Activated CD8-positive, alpha-beta T cell treated with anti-CD3 and anti-CD28 coated beads for 36 hours (primary cell): ENCODE data around the gene LSM3. TPM values are rescaled to one million over a fixed set of nuclear protein-coding genes. Genes with fewer than 3 reads are reported as not detected.

ENCODE experiments used
- ATAC-seq: fragments of 200-7000 bp; cut with Tn5 transposase; one replicate; pipeline ENCODE4 v1.10.0; 2021; ENCODE audit warnings: mild to moderate bottlenecking, moderate library complexity
- CTCF ChIA-PET: fragments of 350-600 bp; sonication (Branson Sonifier 250); formaldehyde crosslinking; loops from one replicate; lab custom pipeline; 2021; ENCODE audit warnings: antibody characterized with exemption; lab: Charles Lee
- POLR2A ChIA-PET: fragments of 350-600 bp; sonication (Branson Sonifier 250); formaldehyde crosslinking; loops from one replicate; lab custom pipeline; 2021; ENCODE audit warnings: antibody characterized with exemption; lab: Charles Lee
- DNase-seq: peaks from one replicate; pipeline ENCODE4 v3.0.0-alpha.2; 2020
- H3K27ac Mint-ChIP-seq: one replicate; pipeline ENCODE4 v1.8.0; 2021; ENCODE audit warnings: mild to moderate bottlenecking, mixed read lengths
- H3K27me3 Mint-ChIP-seq: one replicate; pipeline ENCODE4 v1.8.0; 2021; ENCODE audit warnings: mixed read lengths
- H3K36me3 Mint-ChIP-seq: one replicate; pipeline ENCODE4 v1.8.0; 2021; ENCODE audit warnings: low read depth, mixed read lengths
- H3K4me1 Mint-ChIP-seq: one replicate; pipeline ENCODE4 v1.8.0; 2021; ENCODE audit warnings: low read depth, mixed read lengths
- H3K4me3 Mint-ChIP-seq: one replicate; pipeline ENCODE4 v1.8.0; 2021; ENCODE audit warnings: mild to moderate bottlenecking, moderate library complexity, mixed read lengths
- H3K9me3 Mint-ChIP-seq: one replicate; pipeline ENCODE4 v1.8.0; 2021; ENCODE audit warnings: mixed read lengths
- CTCF ChIP-seq: fragments of 200-600 bp; IDR thresholded peaks from one replicate; pipeline ENCODE4 v1.8.0; 2022; ENCODE audit warnings: antibody characterized with exemption, mild to moderate bottlenecking
- intact Hi-C: fragments of 100-400 bp; cut with micrococcal nuclease; formaldehyde crosslinking; loops from one replicate; pipeline ENCODE4 v1.10.0; 2022
- total RNA-seq, 2 experiments: library from RNA; stranded (reverse); gene quantifications; one replicate each; pipeline ENCODE4 v1.2.3, GENCODE V29; 2021

The LSM3 gene
- total RNA-seq, 2 experiments from 2014 or later, result 20.0 to 20.5 TPM

GRCh38 chr3:14145236-14145635 is 33.4 kb upstream of the LSM3 start:
- DNase-seq (no peak), ATAC-seq (no peak)
- H3K4me3 Mint-ChIP-seq, result no peak overlapping the region
- no peak for TF ChIP-seq CTCF
- ChIA-PET CTCF (interaction anchor here (1.3 to 2.7 kb wide), 4 partner anchors 20 to 249 kb away, joined by 3 to 12 read pairs (median 4); partner anchors contain the start of genes CHCHD4 and TMEM43), POLR2A (interaction anchor here (0.6 to 3.7 kb wide), 8 partner anchors 8 to 506 kb away, joined by 3 to 23 read pairs (median 4); partner anchors contain the start of genes CCDC174, CHCHD4, LSM3 and TMEM43)
- H3K4me1 Mint-ChIP-seq, result peaks cover 43% of the 10 kb centered on the region
- intact Hi-C loops, result loop anchor here (2.0 kb wide), 1 partner anchor 20 kb away; the partner anchor contains the start of genes CHCHD4 and TMEM43
- no peaks in the 10 kb centered on the region for H3K27me3 Mint-ChIP-seq
- peaks cover 21% of the 10 kb centered on the region for H3K36me3 Mint-ChIP-seq
- peak overlapping the region; percentile 76 for H3K27ac Mint-ChIP-seq
- no peaks in the 10 kb centered on the region for H3K9me3 Mint-ChIP-seq

- ChIA-PET POLR2A (interaction anchor here (0.8 to 3.7 kb wide), 6 partner anchors 10 to 505 kb away, joined by 3 to 23 read pairs (median 4); partner anchors contain the start of genes CCDC174, CHCHD4, LSM3 and TMEM43), CTCF (interaction anchor here (1.1 to 2.7 kb wide), 3 partner anchors 20 to 34 kb away, joined by 3 to 12 read pairs (median 4); partner anchors contain the start of genes CHCHD4 and TMEM43)
- peaks cover 43% of the 10 kb centered on the region for H3K4me1 Mint-ChIP-seq
- no peaks in the 10 kb centered on the region for H3K27me3 Mint-ChIP-seq
- no peaks in the 10 kb centered on the region for H3K9me3 Mint-ChIP-seq
- DNase-seq (no peak), ATAC-seq (no peak)
- intact Hi-C loops, result loop anchor here (2.0 kb wide), 1 partner anchor 21 kb away; the partner anchor contains the start of genes CHCHD4 and TMEM43
- peak overlapping the region; percentile 76 for H3K27ac Mint-ChIP-seq
- no peak for TF ChIP-seq CTCF
- H3K4me3 Mint-ChIP-seq, result no peak overlapping the region
- peaks cover 21% of the 10 kb centered on the region for H3K36me3 Mint-ChIP-seq
These were observed 32.8 kb upstream of the LSM3 start for GRCh38 chr3:14145670-14146380.

- TF ChIP-seq CTCF, result no peak
- H3K4me3 Mint-ChIP-seq, result no peak overlapping the region
- peaks cover 21% of the 10 kb centered on the region for H3K36me3 Mint-ChIP-seq
- intact Hi-C loops, result no loop called here
- CTCF ChIA-PET, result interaction anchor here (1.1 to 2.7 kb wide), 2 partner anchors 21 to 24 kb away, joined by 3 to 12 read pairs; partner anchors contain the start of genes CHCHD4 and TMEM43
- H3K4me1 Mint-ChIP-seq, result peaks cover 39% of the 10 kb centered on the region
- H3K9me3 Mint-ChIP-seq, result no peaks in the 10 kb centered on the region
- POLR2A ChIA-PET, result interaction anchor here (0.7 to 0.8 kb wide), 2 partner anchors 9 to 26 kb away, joined by 3 read pairs; no protein-coding TSS in a partner anchor
- H3K27me3 Mint-ChIP-seq, result no peaks in the 10 kb centered on the region
- DNase-seq (no peak), ATAC-seq (no peak)
- peak overlapping the region; percentile 76 for H3K27ac Mint-ChIP-seq
These were observed 32.1 kb upstream of the LSM3 start for GRCh38 chr3:14146381-14147065.

GRCh38 chr3:14147066-14147435 is 31.6 kb upstream of the LSM3 start:
- no peak overlapping the region for H3K4me3 Mint-ChIP-seq
- no peak for DNase-seq
- peaks cover 16% of the 10 kb centered on the region for H3K36me3 Mint-ChIP-seq
- H3K27ac Mint-ChIP-seq, result no peak overlapping the region
- ATAC-seq, result no peak
- intact Hi-C loops, result no loop called here
- CTCF ChIA-PET, result interaction anchor here (1.1 kb wide), 1 partner anchor 23 kb away, joined by 3 read pairs; no protein-coding TSS in a partner anchor
- TF ChIP-seq CTCF, result no peak
- no peaks in the 10 kb centered on the region for H3K27me3 Mint-ChIP-seq
- peaks cover 33% of the 10 kb centered on the region for H3K4me1 Mint-ChIP-seq
- H3K9me3 Mint-ChIP-seq, result no peaks in the 10 kb centered on the region
- POLR2A ChIA-PET, result interaction anchor here (0.7 kb wide), 1 partner anchor 27 kb away, joined by 3 read pairs; no protein-coding TSS in a partner anchor
